ENCODE data around the gene ARHGEF3.

GRCh38 chr3:56787784-56788256 lies 13.9 kb downstream of the ARHGEF3 start:
- TF ChIP-seq CTCF (IDR thresholded peaks at IDR 0.05; ENCODE audit: low read depth, low read length) (no peak), EZH2phosphoT487 (IDR thresholded peaks at IDR 0.05; ENCODE audit: low read depth) (no peak)

Data from OCI-LY3 (cell line).